Transverse colon (tissue), 4 donors: Measurements from ENCODE around the gene KRTAP10-6.

ENCODE experiments used
- CTCF ChIP-seq, 5 experiments: fragments of 200-600 bp in 3 of 5; fragments of 450-650 bp in 2 of 5; sonication (generic) in 3 of 5; IDR thresholded peaks; 1 replicate in 2 of 5; 2 replicates in 3 of 5; pipeline ENCODE4 v1.5.1; 2016 to 2017; ENCODE audit warnings: antibody characterized with exemption in 5 of 5, inconsistent platforms in 3 of 5, mild to moderate bottlenecking in 2 of 5, moderate library complexity in 1 of 5
- POLR2A ChIP-seq: fragments of 450-650 bp; IDR thresholded peaks from one replicate; pipeline ENCODE4 v1.6.1; 2016; ENCODE audit warnings: antibody characterized with exemption, mild to moderate bottlenecking, moderate library complexity
- POLR2AphosphoS5 ChIP-seq, 3 donors: sonication (generic); formaldehyde crosslinking; IDR thresholded peaks; one replicate each; pipeline ENCODE4 v1.6.1; 2016; ENCODE audit warnings: antibody characterized with exemption in 3 of 3

- TF ChIP-seq CTCF (IDR thresholded peaks at IDR 0.05) (no peak), POLR2AphosphoS5 (IDR thresholded peaks at IDR 0.05) (no peak), POLR2A (no peak)
Observed at GRCh38 chr21:44581158-44581557, 11.1 kb downstream of the KRTAP10-6 start.
